ENCODE data around the gene LRRTM4. TPM values are rescaled to one million over a fixed set of nuclear protein-coding genes. Genes with fewer than 3 reads are reported as not detected.

Gene LRRTM4
- total and polyA plus RNA-seq, 2 donors (not counting 1 experiment from before 2014, with no cell fraction given), result 0.05 TPM; not detected in 1

GRCh38 chr2:77336013-77336412 is 186.2 kb downstream of the LRRTM4 start:
- Histone ChIP-seq H3K9ac (ENCODE audit: insufficient read depth, low read length) (no peak overlapping the region), H2AFZ (ENCODE audit: low read length) (no peak overlapping the region), H4K20me1 (ENCODE audit: control insufficient read depth, extremely low read depth, insufficient read depth, low read length) (no peaks in the 10 kb centered on the region), H3K4me1 (ENCODE audit: control insufficient read depth, extremely low read depth, insufficient read depth, low read length) (no peaks in the 10 kb centered on the region), H3K9me3 (ENCODE audit: control insufficient read depth, insufficient read depth, low read depth, low read length) (no peaks in the 10 kb centered on the region), H3K4me2 (ENCODE audit: extremely low read depth, insufficient read depth, low read length) (no peak overlapping the region), H3K36me3 (ENCODE audit: control insufficient read depth, insufficient read depth, low read length) (no peaks in the 10 kb centered on the region), H3K27me3 (ENCODE audit: control insufficient read depth, insufficient read depth, low read length) (no peaks in the 10 kb centered on the region), H3K4me3 (replicated peaks in 1 of 4; ENCODE audit: control extremely low read depth in 1 of 4, insufficient read depth in 1 of 4, low read depth in 3 of 4, low read length in 4 of 4) (no peak overlapping the region), H3K27ac (ENCODE audit: insufficient read depth, low read length) (no peak overlapping the region), H3K79me2 (ENCODE audit: control insufficient read depth, insufficient read depth, low read length) (no peaks in the 10 kb centered on the region)
- DNase-seq (ENCODE audit: low read depth in 2 of 2), result no peak
- TF ChIP-seq CTCF (conservative IDR thresholded peaks at IDR 0.05 in 1 of 2, IDR thresholded peaks at IDR 0.05 in 1 of 2; ENCODE audit: low read depth in 1 of 2, low read length in 2 of 2), result no peak
- TF ChIP-seq EZH2 (IDR thresholded peaks at IDR 0.05; ENCODE audit: low read length, missing control alignments), result no peak

- Histone ChIP-seq H4K20me1 (ENCODE audit: control insufficient read depth, extremely low read depth, insufficient read depth, low read length) (no peaks in the 10 kb centered on the region), H3K9me3 (ENCODE audit: control insufficient read depth, insufficient read depth, low read depth, low read length) (no peaks in the 10 kb centered on the region), H3K27me3 (ENCODE audit: control insufficient read depth, insufficient read depth, low read length) (no peaks in the 10 kb centered on the region), H2AFZ (ENCODE audit: low read length) (no peak overlapping the region), H3K36me3 (ENCODE audit: control insufficient read depth, insufficient read depth, low read length) (no peaks in the 10 kb centered on the region), H3K79me2 (ENCODE audit: control insufficient read depth, insufficient read depth, low read length) (no peaks in the 10 kb centered on the region), H3K4me1 (ENCODE audit: control insufficient read depth, extremely low read depth, insufficient read depth, low read length) (no peaks in the 10 kb centered on the region), H3K4me3 (replicated peaks in 1 of 4; ENCODE audit: control extremely low read depth in 1 of 4, insufficient read depth in 1 of 4, low read depth in 3 of 4, low read length in 4 of 4) (no peak overlapping the region), H3K27ac (ENCODE audit: insufficient read depth, low read length) (no peak overlapping the region), H3K9ac (ENCODE audit: insufficient read depth, low read length) (no peak overlapping the region), H3K4me2 (ENCODE audit: extremely low read depth, insufficient read depth, low read length) (no peak overlapping the region)
- TF ChIP-seq EZH2 (IDR thresholded peaks at IDR 0.05; ENCODE audit: low read length, missing control alignments) (no peak), CTCF (conservative IDR thresholded peaks at IDR 0.05 in 1 of 2, IDR thresholded peaks at IDR 0.05 in 1 of 2; ENCODE audit: low read depth in 1 of 2, low read length in 2 of 2) (no peak)
- no peak for DNase-seq (ENCODE audit: low read depth in 2 of 2)
Measured at GRCh38 chr2:77328134-77328931, 193.8 kb downstream of the LRRTM4 start.

- TF ChIP-seq EZH2 (IDR thresholded peaks at IDR 0.05; ENCODE audit: low read length, missing control alignments), result no peak
- TF ChIP-seq CTCF (conservative IDR thresholded peaks at IDR 0.05 in 1 of 2, IDR thresholded peaks at IDR 0.05 in 1 of 2; ENCODE audit: low read depth in 1 of 2, low read length in 2 of 2), result no peak
- Histone ChIP-seq H3K9ac (ENCODE audit: insufficient read depth, low read length) (no peak overlapping the region), H4K20me1 (ENCODE audit: control insufficient read depth, extremely low read depth, insufficient read depth, low read length) (no peaks in the 10 kb centered on the region), H3K36me3 (ENCODE audit: control insufficient read depth, insufficient read depth, low read length) (no peaks in the 10 kb centered on the region), H2AFZ (ENCODE audit: low read length) (no peak overlapping the region), H3K79me2 (ENCODE audit: control insufficient read depth, insufficient read depth, low read length) (no peaks in the 10 kb centered on the region), H3K27ac (ENCODE audit: insufficient read depth, low read length) (no peak overlapping the region), H3K27me3 (ENCODE audit: control insufficient read depth, insufficient read depth, low read length) (no peaks in the 10 kb centered on the region), H3K4me3 (replicated peaks in 1 of 4; ENCODE audit: control extremely low read depth in 1 of 4, insufficient read depth in 1 of 4, low read depth in 3 of 4, low read length in 4 of 4) (no peak overlapping the region), H3K9me3 (ENCODE audit: control insufficient read depth, insufficient read depth, low read depth, low read length) (no peaks in the 10 kb centered on the region), H3K4me1 (ENCODE audit: control insufficient read depth, extremely low read depth, insufficient read depth, low read length) (no peaks in the 10 kb centered on the region), H3K4me2 (ENCODE audit: extremely low read depth, insufficient read depth, low read length) (no peak overlapping the region)
- no peak for DNase-seq (ENCODE audit: low read depth in 2 of 2)
Measured at GRCh38 chr2:77325395-77325794, 196.8 kb downstream of the LRRTM4 start.
